Esophagus squamous epithelium (tissue), 5 donors: ENCODE data around the gene STAC3. TPM values are rescaled to one million over a fixed set of nuclear protein-coding genes. Genes with fewer than 3 reads are reported as not detected.

Experiments used
- DNase-seq: peaks from one replicate; lab custom pipeline; 2025; lab: John Stamatoyannopoulos, UW
- H3K27ac ChIP-seq, 4 donors: fragments of 200-600 bp; sonication (generic); one replicate each; pipeline ENCODE4 v1.5.1; 2016 to 2019; ENCODE audit warnings: mild to moderate bottlenecking in 1 of 4
- H3K27me3 ChIP-seq, 4 donors: fragments of 200-600 bp; sonication (generic); 1 replicate in 3 of 4; 2 replicates in 1 of 4; pipeline versions ENCODE4 v1.5.1 to v1.6.0; 2017 to 2021; ENCODE audit warnings: antibody characterized with exemption in 1 of 4
- H3K36me3 ChIP-seq, 3 donors: fragments of 200-600 bp; sonication (generic); one replicate each; pipeline ENCODE4 v1.5.1; 2016 to 2019
- H3K4me1 ChIP-seq, 3 donors: fragments of 200-600 bp; sonication (generic); one replicate each; pipeline ENCODE4 v1.5.1; 2017 to 2019
- H3K4me3 ChIP-seq, 4 donors: fragments of 200-600 bp; sonication (generic); 1 replicate in 3 of 4; 2 replicates in 1 of 4; pipeline ENCODE4 v1.5.1; 2016 to 2019; ENCODE audit warnings: mild to moderate bottlenecking in 2 of 4, moderate library complexity in 1 of 4
- H3K9me3 ChIP-seq, 3 donors: fragments of 200-600 bp; sonication (generic); one replicate each; pipeline ENCODE4 v1.5.1; 2016 to 2019
- POLR2A ChIP-seq, 4 donors: fragments of 450-650 bp; IDR thresholded peaks; one replicate each; pipeline ENCODE4 v1.6.1; 2017; ENCODE audit warnings: antibody characterized with exemption in 4 of 4, mild to moderate bottlenecking in 4 of 4, moderate library complexity in 3 of 4
- WGBS, 2 donors: methylation state at CpG; one replicate each; pipeline ENCODE4 v1.1.5; 2018; 5-methylcytosine and 5-hydroxymethylcytosine counted together
- intact Hi-C: fragments of 100-400 bp; cut with DNase I; formaldehyde crosslinking; loops from one replicate; pipeline ENCODE4 v1.15.0; 2022
- total RNA-seq, 4 donors: library from RNA; depleted of rRNA; stranded (reverse); fragments of >200 nt; gene quantifications; one replicate each; pipeline ENCODE4 v1.1.0, GENCODE V29; 2016
- TF ChIP-seq, protein P1 (sequence below), 6 experiments: fragments of 450-650 bp in 4 of 6; fragments of 200-600 bp in 2 of 6; sonication (generic) in 2 of 6; IDR thresholded peaks; one replicate each; pipeline ENCODE4 v1.5.1; 2016 to 2019; ENCODE audit warnings: antibody characterized with exemption in 6 of 6, mild to moderate bottlenecking in 4 of 6, moderate library complexity in 4 of 6
- donor health status: DM: yes; HTN: yes; CAD: no.

Gene STAC3
- total RNA-seq, 4 donors from 2014 or later: 0.29 to 0.95 (median 0.47) TPM

DNA sequence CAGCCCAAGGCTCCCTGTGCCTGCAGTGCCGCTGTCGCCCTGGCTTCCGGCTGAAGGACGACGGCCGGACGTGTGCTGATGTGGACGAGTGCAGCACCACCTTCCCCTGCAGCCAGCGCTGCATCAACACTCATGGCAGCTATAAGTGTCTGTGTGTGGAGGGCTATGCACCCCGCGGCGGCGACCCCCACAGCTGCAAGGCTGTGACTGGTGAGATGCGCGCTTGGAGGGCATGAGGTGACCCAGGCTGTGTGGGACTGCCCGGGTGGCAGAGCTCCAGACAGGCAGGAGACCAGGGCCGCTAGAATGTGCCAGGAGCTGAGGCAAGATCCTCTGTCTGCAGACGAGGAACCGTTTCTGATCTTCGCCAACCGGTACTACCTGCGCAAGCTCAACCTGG, 54.0 kb downstream of the STAC3 start:
- H3K4me3 ChIP-seq: no peak overlapping the region
- TF ChIP-seq, protein P1, sequence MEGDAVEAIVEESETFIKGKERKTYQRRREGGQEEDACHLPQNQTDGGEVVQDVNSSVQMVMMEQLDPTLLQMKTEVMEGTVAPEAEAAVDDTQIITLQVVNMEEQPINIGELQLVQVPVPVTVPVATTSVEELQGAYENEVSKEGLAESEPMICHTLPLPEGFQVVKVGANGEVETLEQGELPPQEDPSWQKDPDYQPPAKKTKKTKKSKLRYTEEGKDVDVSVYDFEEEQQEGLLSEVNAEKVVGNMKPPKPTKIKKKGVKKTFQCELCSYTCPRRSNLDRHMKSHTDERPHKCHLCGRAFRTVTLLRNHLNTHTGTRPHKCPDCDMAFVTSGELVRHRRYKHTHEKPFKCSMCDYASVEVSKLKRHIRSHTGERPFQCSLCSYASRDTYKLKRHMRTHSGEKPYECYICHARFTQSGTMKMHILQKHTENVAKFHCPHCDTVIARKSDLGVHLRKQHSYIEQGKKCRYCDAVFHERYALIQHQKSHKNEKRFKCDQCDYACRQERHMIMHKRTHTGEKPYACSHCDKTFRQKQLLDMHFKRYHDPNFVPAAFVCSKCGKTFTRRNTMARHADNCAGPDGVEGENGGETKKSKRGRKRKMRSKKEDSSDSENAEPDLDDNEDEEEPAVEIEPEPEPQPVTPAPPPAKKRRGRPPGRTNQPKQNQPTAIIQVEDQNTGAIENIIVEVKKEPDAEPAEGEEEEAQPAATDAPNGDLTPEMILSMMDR (IDR thresholded peaks at IDR 0.05): no peak
- TF ChIP-seq POLR2A (IDR thresholded peaks at IDR 0.05): no peak
- no peak overlapping the region for H3K27ac ChIP-seq
- H3K27me3 ChIP-seq: no peaks in the 10 kb centered on the region
- no peak for DNase-seq
- 90 to 93% methylated on average over 3 to 13 of the region's 22 CpGs for WGBS, 2 donors
- H3K4me1 ChIP-seq: no peaks in the 10 kb centered on the region
- intact Hi-C loops: no loop called here
- H3K36me3 ChIP-seq: peaks cover 78 to 100% (median 94%) of the 10 kb centered on the region in 3 donors
- H3K9me3 ChIP-seq: no peaks in the 10 kb centered on the region

DNA sequence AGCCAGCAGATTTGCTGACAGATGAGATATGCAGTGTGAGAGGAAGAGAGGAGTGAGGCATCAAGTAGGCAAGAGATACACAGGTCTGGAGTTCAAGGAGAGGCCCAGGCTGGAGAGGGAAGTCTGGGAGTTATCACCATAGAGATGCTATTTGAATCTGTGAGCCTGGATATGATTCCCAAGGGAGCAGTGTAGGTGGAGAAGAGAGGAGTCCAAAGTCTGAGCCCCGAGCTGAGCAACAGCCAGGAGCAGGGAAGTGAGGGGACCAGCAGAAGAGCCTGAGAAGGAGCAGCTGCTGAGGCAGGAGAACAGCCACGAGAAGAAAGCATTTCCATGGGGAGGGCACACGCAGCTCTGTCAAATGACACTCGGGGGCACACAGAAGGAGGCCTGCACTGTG, 54.5 kb downstream of the STAC3 start:
- DNase-seq: no peak
- no peak overlapping the region for H3K4me3 ChIP-seq
- WGBS, 2 donors: 74 to 78% methylated on average over 4 of the region's 4 CpGs
- no peaks in the 10 kb centered on the region for H3K27me3 ChIP-seq
- TF ChIP-seq, protein P1 (IDR thresholded peaks at IDR 0.05): no peak
- no peak for TF ChIP-seq POLR2A (IDR thresholded peaks at IDR 0.05)
- H3K9me3 ChIP-seq: no peaks in the 10 kb centered on the region
- no peak overlapping the region for H3K27ac ChIP-seq
- no peaks in the 10 kb centered on the region for H3K4me1 ChIP-seq
- peaks cover 72 to 100% (median 93%) of the 10 kb centered on the region in 3 donors for H3K36me3 ChIP-seq
- intact Hi-C loops: no loop called here

DNA sequence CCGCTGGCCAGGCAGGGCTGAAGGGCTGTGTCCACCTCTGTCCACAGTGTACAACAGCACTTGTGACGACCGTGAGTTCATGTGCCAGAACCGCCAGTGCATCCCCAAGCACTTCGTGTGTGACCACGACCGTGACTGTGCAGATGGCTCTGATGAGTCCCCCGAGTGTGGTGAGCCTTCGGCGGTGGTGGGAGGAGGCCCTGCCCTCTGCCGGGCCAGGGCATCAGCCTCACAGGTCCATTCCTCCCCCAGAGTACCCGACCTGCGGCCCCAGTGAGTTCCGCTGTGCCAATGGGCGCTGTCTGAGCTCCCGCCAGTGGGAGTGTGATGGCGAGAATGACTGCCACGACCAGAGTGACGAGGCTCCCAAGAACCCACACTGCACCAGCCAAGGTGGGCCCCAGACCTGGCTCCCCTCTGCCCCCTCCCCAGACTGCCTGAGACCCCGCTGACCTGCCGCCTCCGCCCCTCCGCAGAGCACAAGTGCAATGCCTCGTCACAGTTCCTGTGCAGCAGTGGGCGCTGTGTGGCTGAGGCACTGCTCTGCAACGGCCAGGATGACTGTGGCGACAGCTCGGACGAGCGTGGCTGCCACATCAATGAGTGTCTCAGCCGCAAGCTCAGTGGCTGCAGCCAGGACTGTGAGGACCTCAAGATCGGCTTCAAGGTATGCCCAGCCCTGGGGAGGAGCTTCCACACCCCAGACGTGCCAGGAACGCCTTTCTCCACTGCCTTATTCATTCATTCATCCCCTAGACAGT, 55.2 kb downstream of the STAC3 start:
- no peak for DNase-seq
- no peak overlapping the region for H3K4me3 ChIP-seq
- no peaks in the 10 kb centered on the region for H3K9me3 ChIP-seq
- H3K36me3 ChIP-seq: peaks cover 74 to 100% (median 92%) of the 10 kb centered on the region in 3 donors
- no peak for TF ChIP-seq POLR2A (IDR thresholded peaks at IDR 0.05)
- TF ChIP-seq, protein P1 (IDR thresholded peaks at IDR 0.05): no peak
- intact Hi-C loops: no loop called here
- no peaks in the 10 kb centered on the region for H3K4me1 ChIP-seq
- no peak overlapping the region for H3K27ac ChIP-seq
- WGBS, 2 donors: 76 to 88% methylated on average over 5 to 13 of the region's 34 CpGs
- H3K27me3 ChIP-seq: no peaks in the 10 kb centered on the region

GRCh38 chr12:57195186-57195585, 55.8 kb downstream of the STAC3 start:
- Histone ChIP-seq H3K9me3 (no peaks in the 10 kb centered on the region), H3K27ac (no peak overlapping the region), H3K4me3 (no peak overlapping the region), H3K4me1 (no peaks in the 10 kb centered on the region), H3K27me3 (no peaks in the 10 kb centered on the region), H3K36me3 (peaks cover 80 to 100% (median 86%) of the 10 kb centered on the region in 3 donors)
- TF ChIP-seq, protein P1 (IDR thresholded peaks at IDR 0.05): no peak
- TF ChIP-seq POLR2A (IDR thresholded peaks at IDR 0.05): no peak
- WGBS, 2 donors: 88% methylated on average over 9 of the region's 19 CpGs; no CpG with 5 or more reads in 1 of the 2 donors
- intact Hi-C loops: no loop called here
- DNase-seq: no peak

DNA sequence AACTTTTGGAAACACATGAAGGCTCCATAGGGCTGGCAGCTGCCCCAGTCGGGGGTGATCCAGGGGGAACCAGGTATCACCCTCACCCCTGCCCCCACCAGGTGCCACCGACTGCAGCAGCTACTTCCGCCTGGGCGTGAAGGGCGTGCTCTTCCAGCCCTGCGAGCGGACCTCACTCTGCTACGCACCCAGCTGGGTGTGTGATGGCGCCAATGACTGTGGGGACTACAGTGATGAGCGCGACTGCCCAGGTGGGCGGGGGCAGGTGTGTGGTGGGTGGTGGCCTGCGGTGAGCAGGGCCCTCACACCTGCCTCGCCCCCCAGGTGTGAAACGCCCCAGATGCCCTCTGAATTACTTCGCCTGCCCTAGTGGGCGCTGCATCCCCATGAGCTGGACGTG, 56.7 kb downstream of the STAC3 start:
- WGBS, 2 donors: 86 to 91% methylated on average over 6 to 12 of the region's 18 CpGs
- H3K4me1 ChIP-seq: no peaks in the 10 kb centered on the region
- H3K36me3 ChIP-seq: peaks cover 74 to 100% (median 77%) of the 10 kb centered on the region in 3 donors
- no peak overlapping the region for H3K27ac ChIP-seq
- no peaks in the 10 kb centered on the region for H3K9me3 ChIP-seq
- no peak for DNase-seq
- TF ChIP-seq, protein P1 (IDR thresholded peaks at IDR 0.05): no peak
- TF ChIP-seq POLR2A (IDR thresholded peaks at IDR 0.05): no peak
- no peak overlapping the region for H3K4me3 ChIP-seq
- H3K27me3 ChIP-seq: no peaks in the 10 kb centered on the region
- intact Hi-C loops: no loop called here
